Kidney epithelial cell (primary cell): Measurements from ENCODE around the gene FHOD1. TPM values are rescaled to one million over a fixed set of nuclear protein-coding genes. Genes with fewer than 3 reads are reported as not detected.

Experiments
- DNase-seq: peaks from one replicate; pipeline ENCODE4 v3.0.0-alpha.2; 2010; ENCODE audit warnings: low read depth
- H3K27me3 ChIP-seq: 2 replicates; pipeline ENCODE4 v1.6.0; 2011; ENCODE audit warnings: low read length; ENCODE audit not compliant: control insufficient read depth, insufficient read depth
- H3K36me3 ChIP-seq: 2 replicates; pipeline ENCODE4 v1.5.1; 2011; ENCODE audit warnings: low read length; ENCODE audit not compliant: control insufficient read depth, insufficient read depth
- H3K4me3 ChIP-seq: 2 replicates; pipeline ENCODE4 v1.5.1; 2011; ENCODE audit warnings: low read depth, mild to moderate bottlenecking, control low read depth, low read length
- total RNA-seq: library from RNA; depleted of rRNA; stranded (reverse); fragments of >200 nt; gene quantifications from 2 replicates; pipeline ENCODE4 v1.2.3, GENCODE V29; 2015
- TF ChIP-seq, protein P1 (sequence below): IDR thresholded peaks from 2 replicates; pipeline ENCODE4 v1.5.1; 2011; ENCODE audit warnings: mild to moderate bottlenecking, moderate library complexity, low read length, control low read depth, inconsistent platforms; ENCODE audit not compliant: insufficient read depth, poor library complexity, severe bottlenecking

FHOD1 gene
- total RNA-seq: 3.8 and 11.4 TPM in 2 replicates

DNA sequence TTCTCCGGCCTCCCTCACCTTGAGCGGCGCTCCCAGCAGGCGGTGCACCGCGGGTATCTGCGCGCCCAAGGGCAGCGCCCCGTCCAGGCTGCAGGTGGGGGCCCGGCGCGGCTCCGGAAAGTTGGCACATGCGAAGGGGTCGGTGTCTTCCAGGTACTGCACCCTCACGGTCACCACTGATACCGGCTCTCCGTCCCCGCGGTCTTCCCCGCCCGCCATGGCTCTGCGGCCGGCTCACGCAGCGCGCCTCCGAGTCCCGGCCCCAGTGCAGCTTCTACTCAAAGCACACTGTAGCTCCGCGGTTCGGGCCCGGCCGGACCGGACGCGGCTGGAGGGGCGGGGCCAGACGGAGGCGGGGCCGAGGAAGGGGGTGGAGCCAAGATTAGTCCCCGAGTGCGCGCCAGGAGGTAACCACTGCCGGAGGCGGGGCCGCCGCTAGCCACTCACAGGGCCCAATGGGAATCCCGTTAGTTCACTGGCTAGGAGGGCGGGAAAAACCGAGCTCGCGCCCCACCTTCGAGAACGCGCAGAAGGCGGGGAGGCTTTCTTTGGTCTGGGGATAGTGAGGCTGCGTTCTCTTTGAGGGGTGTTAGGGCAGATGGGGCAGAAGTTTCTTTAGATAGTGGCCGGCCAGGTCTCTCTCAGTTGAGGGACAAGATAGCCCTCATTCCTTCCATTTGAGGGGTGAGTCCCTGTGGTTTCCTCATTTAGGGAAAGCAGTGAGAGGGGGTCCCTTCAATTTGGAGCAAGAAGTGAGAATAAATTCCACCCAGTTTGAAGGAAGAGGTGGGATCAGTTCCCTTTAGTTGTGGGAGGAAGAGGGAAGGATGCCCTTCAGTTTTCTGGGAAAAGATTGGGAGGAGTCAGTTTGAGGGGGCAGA is at the start of gene FHOD1:
TSS of gene FHOD1 (minus strand) at position 290 of the 881 bp plus-strand sequence. CDS start at position 219, 71 bp downstream.
- Histone ChIP-seq H3K4me3 (peak within 1 kb of the TSS; percentile 81), H3K36me3 (no peaks in the 10 kb centered on the region), H3K27me3 (peaks cover 14% of the 10 kb centered on the region)
- TF ChIP-seq, protein P1, sequence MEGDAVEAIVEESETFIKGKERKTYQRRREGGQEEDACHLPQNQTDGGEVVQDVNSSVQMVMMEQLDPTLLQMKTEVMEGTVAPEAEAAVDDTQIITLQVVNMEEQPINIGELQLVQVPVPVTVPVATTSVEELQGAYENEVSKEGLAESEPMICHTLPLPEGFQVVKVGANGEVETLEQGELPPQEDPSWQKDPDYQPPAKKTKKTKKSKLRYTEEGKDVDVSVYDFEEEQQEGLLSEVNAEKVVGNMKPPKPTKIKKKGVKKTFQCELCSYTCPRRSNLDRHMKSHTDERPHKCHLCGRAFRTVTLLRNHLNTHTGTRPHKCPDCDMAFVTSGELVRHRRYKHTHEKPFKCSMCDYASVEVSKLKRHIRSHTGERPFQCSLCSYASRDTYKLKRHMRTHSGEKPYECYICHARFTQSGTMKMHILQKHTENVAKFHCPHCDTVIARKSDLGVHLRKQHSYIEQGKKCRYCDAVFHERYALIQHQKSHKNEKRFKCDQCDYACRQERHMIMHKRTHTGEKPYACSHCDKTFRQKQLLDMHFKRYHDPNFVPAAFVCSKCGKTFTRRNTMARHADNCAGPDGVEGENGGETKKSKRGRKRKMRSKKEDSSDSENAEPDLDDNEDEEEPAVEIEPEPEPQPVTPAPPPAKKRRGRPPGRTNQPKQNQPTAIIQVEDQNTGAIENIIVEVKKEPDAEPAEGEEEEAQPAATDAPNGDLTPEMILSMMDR: no peak
- no peak for DNase-seq

DNA sequence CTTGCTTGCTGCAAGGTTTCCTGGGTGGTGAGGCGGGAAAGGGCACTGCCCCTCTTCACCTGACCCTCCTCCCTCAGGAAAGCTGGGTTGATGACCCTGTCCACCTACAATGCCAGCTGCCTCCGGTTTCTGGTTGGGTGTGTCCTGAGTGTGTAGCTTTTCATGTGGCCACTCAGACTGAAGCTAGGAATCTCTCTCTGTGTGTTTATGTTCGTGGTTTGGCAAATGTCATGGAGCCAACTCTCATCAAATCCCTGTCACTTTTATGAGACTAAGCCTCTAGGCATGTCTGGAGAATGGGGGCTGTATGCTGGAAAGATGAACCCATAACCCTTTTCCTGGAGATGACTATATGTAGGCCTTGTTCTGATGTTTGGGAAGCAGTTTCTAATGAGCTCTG is 49.1 kb upstream of the FHOD1 start:
- H3K4me3 ChIP-seq: no peak overlapping the region
- peaks cover 7% of the 10 kb centered on the region for H3K27me3 ChIP-seq
- TF ChIP-seq, protein P1: no peak
- no peaks in the 10 kb centered on the region for H3K36me3 ChIP-seq
- DNase-seq: no peak

DNA sequence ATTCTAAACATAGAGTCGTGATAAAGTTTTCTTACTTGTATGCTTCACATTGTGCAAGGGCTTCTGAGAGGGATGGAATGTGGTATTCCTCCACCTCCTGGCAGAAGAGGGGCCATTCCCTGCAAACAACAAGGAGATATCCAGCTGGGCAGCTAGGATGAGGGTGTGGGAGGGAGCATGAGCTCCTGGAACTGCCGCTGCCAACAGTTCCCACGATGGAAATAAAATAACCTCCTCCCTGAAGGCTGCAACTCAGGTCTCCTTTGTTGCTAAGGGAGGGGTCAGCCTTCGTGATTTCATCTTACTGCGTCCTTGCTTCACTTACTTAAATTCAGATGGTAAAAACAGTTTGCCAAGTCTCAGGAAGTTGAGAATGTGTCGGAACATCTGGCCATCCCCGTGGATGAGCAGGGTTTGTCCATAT is 47.7 kb upstream of the FHOD1 start:
- peaks cover 5% of the 10 kb centered on the region for H3K27me3 ChIP-seq
- DNase-seq: no peak
- TF ChIP-seq, protein P1: no peak
- no peaks in the 10 kb centered on the region for H3K36me3 ChIP-seq
- H3K4me3 ChIP-seq: no peak overlapping the region

DNA sequence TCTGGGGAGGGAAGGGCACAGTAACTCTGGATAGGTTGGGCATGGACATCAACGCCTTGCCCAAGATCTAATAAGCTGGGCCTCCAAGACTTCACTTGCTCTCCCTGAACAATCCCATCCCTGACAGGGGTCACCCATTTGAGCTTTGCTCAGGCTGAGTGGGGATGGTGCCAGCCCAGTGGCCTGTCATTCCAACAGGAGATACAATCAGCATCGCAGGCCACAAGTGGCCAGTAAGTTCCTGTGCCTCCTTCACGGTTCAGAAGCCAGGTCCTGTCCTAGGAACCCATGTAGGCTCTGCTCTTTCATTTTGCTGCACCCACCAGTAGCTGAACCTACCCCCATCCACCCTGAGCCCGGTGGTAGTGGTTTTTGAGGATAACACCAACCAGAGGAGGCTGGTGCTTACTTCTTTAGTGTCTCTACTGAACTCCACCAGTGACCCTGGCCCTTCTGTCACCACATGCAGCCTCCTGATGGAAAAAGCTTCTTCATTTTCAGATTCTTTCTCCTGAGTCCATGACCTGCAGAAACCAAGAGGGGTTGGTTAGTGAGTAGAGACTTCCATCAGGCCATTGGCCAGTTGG is 47.0 kb upstream of the FHOD1 start:
- TF ChIP-seq, protein P1: no peak
- Histone ChIP-seq H3K36me3 (no peaks in the 10 kb centered on the region), H3K4me3 (no peak overlapping the region), H3K27me3 (peaks cover 5% of the 10 kb centered on the region)
- no peak for DNase-seq

DNA sequence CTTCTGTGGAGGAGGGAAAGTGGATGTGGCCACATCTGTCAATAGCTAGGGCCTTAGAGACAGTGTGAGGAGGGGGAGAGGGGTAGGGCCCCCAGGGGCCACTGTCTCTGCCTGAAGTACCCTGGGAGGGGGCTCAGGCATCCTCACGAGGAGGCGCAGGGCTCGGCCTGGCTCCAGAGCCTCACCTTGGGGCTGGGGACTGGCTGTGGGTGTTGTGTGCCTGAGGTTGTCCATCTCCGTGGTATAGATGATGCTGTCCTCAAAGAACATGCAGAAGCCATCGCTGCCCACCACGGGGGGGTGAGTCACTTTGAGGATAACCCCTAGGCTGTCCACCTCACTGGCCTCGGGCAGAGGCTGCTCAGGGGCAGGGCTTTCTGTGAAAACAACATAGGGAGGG is 44.2 kb upstream of the FHOD1 start:
- no peak for DNase-seq
- H3K4me3 ChIP-seq: no peak overlapping the region
- H3K27me3 ChIP-seq: peaks cover 5% of the 10 kb centered on the region
- TF ChIP-seq, protein P1: no peak
- H3K36me3 ChIP-seq: no peaks in the 10 kb centered on the region
